Stomach (tissue), 9 donors: ENCODE data around the gene SFXN5. TPM values are rescaled to one million over a fixed set of nuclear protein-coding genes. Genes with fewer than 3 reads are reported as not detected.

Experiments used
- DNase-seq, 2 donors: peaks; one replicate each; pipeline versions ENCODE4 v3.0.0 to v3.0.0-alpha.2; 2013 to 2019
- H3K27ac ChIP-seq, 5 donors: fragments of 200-600 bp in 4 of 5; sonication (generic) in 4 of 5; one replicate each; pipeline ENCODE4 v1.5.1; 2013 to 2019; ENCODE audit warnings: mild to moderate bottlenecking in 1 of 5, moderate library complexity in 1 of 5
- H3K27me3 ChIP-seq, 3 donors: fragments of 200-600 bp; sonication (generic); one replicate each; pipeline ENCODE4 v1.5.1; 2017 to 2019; ENCODE audit warnings: mixed run types in 1 of 3
- H3K36me3 ChIP-seq, 4 donors: fragments of 200-600 bp; sonication (generic); 1 replicate in 3 of 4; 2 replicates in 1 of 4; pipeline ENCODE4 v1.5.1; 2016 to 2019
- H3K4me1 ChIP-seq, 4 donors: fragments of 200-600 bp; sonication (generic); one replicate each; pipeline ENCODE4 v1.5.1; 2016 to 2019
- H3K4me3 ChIP-seq, 4 donors: fragments of 200-600 bp; sonication (generic) in 3 of 4; one replicate each; pipeline ENCODE4 v1.5.1; 2016 to 2019; ENCODE audit warnings: mild to moderate bottlenecking in 1 of 4
- H3K9me3 ChIP-seq, 4 donors: fragments of 200-600 bp; sonication (generic); one replicate each; pipeline ENCODE4 v1.5.1; 2016 to 2019
- EP300 ChIP-seq: sonication (generic); formaldehyde crosslinking; IDR thresholded peaks from one replicate; pipeline ENCODE4 v1.6.1; 2017; ENCODE audit warnings: antibody characterized with exemption
- POLR2A ChIP-seq, 4 donors: fragments of 450-650 bp; IDR thresholded peaks; one replicate each; pipeline ENCODE4 v1.6.1; 2016; ENCODE audit warnings: antibody characterized with exemption in 4 of 4, control low read depth in 2 of 4, mild to moderate bottlenecking in 1 of 4, moderate library complexity in 1 of 4
- POLR2AphosphoS5 ChIP-seq, 3 donors: sonication (generic); formaldehyde crosslinking; IDR thresholded peaks; one replicate each; pipeline ENCODE4 v1.6.1; 2016; ENCODE audit warnings: antibody characterized with exemption in 3 of 3
- WGBS, 5 donors: extraction: QIAGEN DNeasy Blood & Tissue Kit in 3 of 5; methylation state at CpG; one replicate each; pipeline versions ENCODE4 v1.1.5 to v1.1.7; 2013 to 2018; 5-methylcytosine and 5-hydroxymethylcytosine counted together
- intact Hi-C: fragments of 100-400 bp; cut with DNase I; formaldehyde crosslinking; loops from one replicate; pipeline ENCODE4 v1.15.1; 2023; ENCODE audit warnings: low total_unique reads
- polyA plus RNA-seq, 3 donors: library from polyadenylated mRNA; stranded (reverse); fragments of 200-250 nt; gene quantifications; one replicate each; pipeline ENCODE4 v1.2.3, GENCODE V29; 2013
- total RNA-seq, 5 donors: library from RNA; depleted of rRNA; stranded (reverse); fragments of >200 nt; gene quantifications; one replicate each; pipeline versions ENCODE4 v1.1.0 to v1.2.3, GENCODE V29; 2014 to 2016
- TF ChIP-seq, protein P1 (sequence below), 7 experiments: fragments of 450-650 bp in 4 of 7; fragments of 200-600 bp in 3 of 7; sonication (generic) in 3 of 7; IDR thresholded peaks; one replicate each; pipeline ENCODE4 v1.5.1; 2016 to 2019; ENCODE audit warnings: antibody characterized with exemption in 7 of 7, control low read depth in 2 of 7, mild to moderate bottlenecking in 1 of 7
- donor health status: healthy with polysubstance abuse.
- donor health status: Bipolar disorder and iron deficiency.
- donor health status: healthy.

The SFXN5 gene
- total and polyA plus RNA-seq, 8 donors, result 2.7 to 118 (median 17.2) TPM

- WGBS, 5 donors, result 59 to 80% (median 69%) methylated on average over 2 of the region's 2 CpGs
- intact Hi-C loops, result no loop called here
- peaks cover 15 to 51% (median 23%) of the 10 kb centered on the region in 4 donors for H3K4me1 ChIP-seq
- H3K4me3 ChIP-seq, result no peak overlapping the region
- DNase-seq, result no peak
- no peak overlapping the region for H3K27ac ChIP-seq
- TF ChIP-seq POLR2AphosphoS5 (IDR thresholded peaks at IDR 0.05) (no peak), EP300 (no peak), POLR2A (IDR thresholded peaks at IDR 0.05) (no peak)
- TF ChIP-seq, protein P1, sequence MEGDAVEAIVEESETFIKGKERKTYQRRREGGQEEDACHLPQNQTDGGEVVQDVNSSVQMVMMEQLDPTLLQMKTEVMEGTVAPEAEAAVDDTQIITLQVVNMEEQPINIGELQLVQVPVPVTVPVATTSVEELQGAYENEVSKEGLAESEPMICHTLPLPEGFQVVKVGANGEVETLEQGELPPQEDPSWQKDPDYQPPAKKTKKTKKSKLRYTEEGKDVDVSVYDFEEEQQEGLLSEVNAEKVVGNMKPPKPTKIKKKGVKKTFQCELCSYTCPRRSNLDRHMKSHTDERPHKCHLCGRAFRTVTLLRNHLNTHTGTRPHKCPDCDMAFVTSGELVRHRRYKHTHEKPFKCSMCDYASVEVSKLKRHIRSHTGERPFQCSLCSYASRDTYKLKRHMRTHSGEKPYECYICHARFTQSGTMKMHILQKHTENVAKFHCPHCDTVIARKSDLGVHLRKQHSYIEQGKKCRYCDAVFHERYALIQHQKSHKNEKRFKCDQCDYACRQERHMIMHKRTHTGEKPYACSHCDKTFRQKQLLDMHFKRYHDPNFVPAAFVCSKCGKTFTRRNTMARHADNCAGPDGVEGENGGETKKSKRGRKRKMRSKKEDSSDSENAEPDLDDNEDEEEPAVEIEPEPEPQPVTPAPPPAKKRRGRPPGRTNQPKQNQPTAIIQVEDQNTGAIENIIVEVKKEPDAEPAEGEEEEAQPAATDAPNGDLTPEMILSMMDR (IDR thresholded peaks at IDR 0.05), result no peak
- no peaks in the 10 kb centered on the region for H3K27me3 ChIP-seq
- H3K9me3 ChIP-seq, result no peaks in the 10 kb centered on the region
- peaks cover 0 to 5% (median 0%) of the 10 kb centered on the region in 4 donors for H3K36me3 ChIP-seq
Observed at GRCh38 chr2:73103018-73103542, 31.6 kb upstream of the SFXN5 start.

DNA sequence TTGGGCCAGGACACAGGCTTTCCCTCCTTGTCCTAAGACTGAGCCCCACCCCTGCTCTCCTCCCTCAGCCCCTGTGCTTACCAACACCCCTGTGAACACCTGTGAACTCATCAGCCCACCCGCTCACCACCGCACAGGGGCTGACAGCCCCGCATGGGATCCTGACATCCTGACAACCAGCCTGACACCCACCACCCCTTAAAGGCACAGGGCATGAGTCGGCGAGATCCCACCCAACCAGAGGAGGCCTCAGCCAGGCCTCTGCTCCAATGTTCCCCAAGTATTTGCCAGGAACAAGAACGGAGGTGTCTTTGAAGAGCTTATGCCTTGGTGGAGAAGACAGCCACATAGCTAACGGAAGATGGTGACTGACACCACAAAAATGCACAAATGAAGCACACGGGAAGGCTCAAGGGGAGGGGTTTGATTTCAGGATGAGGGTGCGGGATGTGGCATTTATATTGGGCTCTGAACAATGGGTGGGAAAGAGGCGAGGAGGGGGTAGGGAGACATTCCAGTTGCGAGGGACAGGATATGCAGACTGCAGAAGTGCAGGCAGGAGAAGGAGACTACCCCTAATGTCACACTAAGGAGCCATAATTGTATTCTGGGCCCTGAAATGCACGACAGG is 30.2 kb upstream of the SFXN5 start:
- Histone ChIP-seq H3K9me3 (no peaks in the 10 kb centered on the region), H3K27ac (no peak overlapping the region), H3K27me3 (no peaks in the 10 kb centered on the region), H3K4me1 (peaks cover 2 to 40% (median 10%) of the 10 kb centered on the region in 4 donors), H3K4me3 (no peak overlapping the region), H3K36me3 (peaks cover 0 to 5% (median 0%) of the 10 kb centered on the region in 4 donors)
- DNase-seq, result no peak
- WGBS, 5 donors, result 86 to 92% (median 87%) methylated on average over 11 to 12 of the region's 12 CpGs
- intact Hi-C loops, result no loop called here
- TF ChIP-seq EP300 (no peak), POLR2A (IDR thresholded peaks at IDR 0.05) (no peak), POLR2AphosphoS5 (IDR thresholded peaks at IDR 0.05) (no peak)
- TF ChIP-seq, protein P1 (IDR thresholded peaks at IDR 0.05), result no peak

GRCh38 chr2:73100956-73101355 is 29.4 kb upstream of the SFXN5 start:
- WGBS, 5 donors, result 90 to 94% (median 92%) methylated on average over 4 of the region's 4 CpGs
- Histone ChIP-seq H3K4me1 (peaks cover 0 to 34% (median 7%) of the 10 kb centered on the region in 4 donors), H3K4me3 (no peak overlapping the region), H3K9me3 (no peaks in the 10 kb centered on the region), H3K27me3 (no peaks in the 10 kb centered on the region), H3K27ac (no peak overlapping the region), H3K36me3 (peaks cover 0 to 5% (median 0%) of the 10 kb centered on the region in 4 donors)
- intact Hi-C loops, result no loop called here
- TF ChIP-seq POLR2AphosphoS5 (IDR thresholded peaks at IDR 0.05) (no peak), POLR2A (IDR thresholded peaks at IDR 0.05) (no peak), EP300 (no peak)
- TF ChIP-seq, protein P1 (IDR thresholded peaks at IDR 0.05), result no peak
- no peak for DNase-seq

DNA sequence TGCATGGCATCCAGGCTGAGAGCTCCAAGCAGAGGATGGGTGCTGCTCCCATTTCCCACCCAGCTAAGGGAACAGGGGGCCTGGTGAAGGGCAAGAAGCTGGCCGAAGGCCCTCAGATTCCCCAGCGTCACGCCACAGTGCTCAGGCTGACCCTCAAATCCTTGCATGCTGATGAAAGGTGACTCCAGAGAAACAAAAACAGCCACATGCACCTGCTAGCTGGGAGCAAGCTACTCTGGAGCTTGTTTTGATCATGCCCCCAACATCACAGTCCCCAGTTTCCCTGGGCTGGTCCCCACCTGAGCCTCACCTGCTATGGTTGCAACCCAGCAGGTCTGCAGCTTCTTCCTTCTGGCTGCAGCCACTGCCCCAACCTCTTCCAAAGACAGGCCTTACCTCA is 28.0 kb upstream of the SFXN5 start:
- no peaks in the 10 kb centered on the region for H3K27me3 ChIP-seq
- H3K27ac ChIP-seq, result no peak overlapping the region
- H3K4me1 ChIP-seq, result peaks cover 0 to 26% (median 7%) of the 10 kb centered on the region in 4 donors
- DNase-seq, result no peak
- no peaks in the 10 kb centered on the region for H3K9me3 ChIP-seq
- TF ChIP-seq POLR2A (IDR thresholded peaks at IDR 0.05) (no peak), EP300 (no peak)
- TF ChIP-seq, protein P1 (IDR thresholded peaks at IDR 0.05), result no peak
- intact Hi-C loops, result no loop called here
- H3K36me3 ChIP-seq, result no peaks in the 10 kb centered on the region
- WGBS, 5 donors, result 91 to 98% (median 96%) methylated on average over 3 of the region's 3 CpGs
- H3K4me3 ChIP-seq, result no peak overlapping the region
